HL-60/S4 treated with phorbol 12-myristate 13-acetate at 8.2 ng/mL for 4 days and 3 days (cell line): Measurements from ENCODE around the gene APBB3.

Experiments used
- in situ Hi-C: fragments of 300-500 bp; cut with MboI; formaldehyde crosslinking; loops from 2 replicates; pipeline ENCODE4 v1.15.0; 2022; ENCODE audit warnings: low sequenced_read_pairs

APBB3 gene

GRCh38 chr5:140576776-140577201, 12.4 kb upstream of the APBB3 start:
- in situ Hi-C loops, result no loop called here

- in situ Hi-C loops, result no loop called here
Observed at GRCh38 chr5:140575309-140575708, 10.9 kb upstream of the APBB3 start.

- in situ Hi-C loops, result no loop called here
Observed at GRCh38 chr5:140574165-140574564, 9.8 kb upstream of the APBB3 start.

GRCh38 chr5:140573683-140574082, 9.3 kb upstream of the APBB3 start:
- in situ Hi-C loops, result no loop called here

GRCh38 chr5:140571105-140571504, 6.7 kb upstream of the APBB3 start:
- in situ Hi-C loops, result no loop called here

GRCh38 chr5:140570488-140570887, 6.1 kb upstream of the APBB3 start:
- in situ Hi-C loops, result no loop called here

- in situ Hi-C loops, result no loop called here
Observed at GRCh38 chr5:140570058-140570457, 5.7 kb upstream of the APBB3 start.

- in situ Hi-C loops, result loop anchor here (5.0 kb wide), 1 partner anchor 63 kb away; the partner anchor contains the start of gene CD14
Observed at GRCh38 chr5:140569197-140569596, 4.8 kb upstream of the APBB3 start.

- in situ Hi-C loops, result loop anchor here (5.0 kb wide), 1 partner anchor 64 kb away; the partner anchor contains the start of gene CD14
Observed at GRCh38 chr5:140568443-140569063, 4.2 kb upstream of the APBB3 start.

GRCh38 chr5:140567871-140568270, 3.5 kb upstream of the APBB3 start:
- in situ Hi-C loops, result loop anchor here (5.0 kb wide), 1 partner anchor 64 kb away; the partner anchor contains the start of gene CD14

- in situ Hi-C loops, result loop anchor here (5.0 kb wide), 1 partner anchor 65 kb away; the partner anchor contains the start of gene CD14
Observed at GRCh38 chr5:140567136-140567818, 2.9 kb upstream of the APBB3 start.

GRCh38 chr5:140566665-140567064, 2.3 kb upstream of the APBB3 start:
- in situ Hi-C loops, result loop anchor here (5.0 kb wide), 1 partner anchor 66 kb away; the partner anchor contains the start of gene CD14

GRCh38 chr5:140565780-140566095, 1.3 kb upstream of the APBB3 start:
- in situ Hi-C loops, result loop anchor here (5.0 kb wide), 1 partner anchor 67 kb away; the partner anchor contains the start of gene CD14

GRCh38 chr5:140565024-140565779, 804 bp upstream of the APBB3 start:
- in situ Hi-C loops, result loop anchor here (5.0 kb wide), 1 partner anchor 67 kb away; the partner anchor contains the start of gene CD14

GRCh38 chr5:140563596-140563995, 802 bp downstream of the APBB3 start:
- in situ Hi-C loops, result no loop called here

GRCh38 chr5:140561753-140562523, 2.5 kb downstream of the APBB3 start:
- in situ Hi-C loops, result no loop called here

- in situ Hi-C loops, result no loop called here
Observed at GRCh38 chr5:140560227-140560626, 4.2 kb downstream of the APBB3 start.

- in situ Hi-C loops, result no loop called here
Observed at GRCh38 chr5:140558542-140558941, 5.9 kb downstream of the APBB3 start.

- in situ Hi-C loops, result no loop called here
Observed at GRCh38 chr5:140557965-140558364, 6.4 kb downstream of the APBB3 start.

- in situ Hi-C loops, result no loop called here
Observed at GRCh38 chr5:140557136-140557805, 7.1 kb downstream of the APBB3 start, which contains the start of gene SRA1. TSS of gene SRA1 (minus strand) at chr5:140557473. CDS start at chr5:140557452, 21 bp downstream.
